Measurements from ENCODE around the gene MAN1A1. TPM values are rescaled to one million over a fixed set of nuclear protein-coding genes. Genes with fewer than 3 reads are reported as not detected.

MAN1A1 gene
- total RNA-seq, 2 experiments from 2014 or later = 13.7 to 13.9 TPM

GRCh38 chr6:119196715-119197114 is 152.8 kb downstream of the MAN1A1 start:
- POLR2A ChIA-PET = no interaction called here
- CTCF ChIA-PET = no interaction called here
- Mint-ChIP-seq H3K27me3 (ENCODE audit: low read depth) (no peaks in the 10 kb centered on the region), H3K4me1 (ENCODE audit: low read depth) (no peaks in the 10 kb centered on the region), H3K36me3 (ENCODE audit: low read depth) (peaks cover 15% of the 10 kb centered on the region), H3K4me3 (no peak overlapping the region), H3K9me3 (ENCODE audit: insufficient read depth) (no peaks in the 10 kb centered on the region), H3K27ac (no peak overlapping the region)
- ATAC-seq = no peak
- no peak for DNase-seq

GRCh38 chr6:119195848-119196247 is 153.7 kb downstream of the MAN1A1 start:
- Mint-ChIP-seq H3K27me3 (ENCODE audit: low read depth) (no peaks in the 10 kb centered on the region), H3K4me3 (no peak overlapping the region), H3K4me1 (ENCODE audit: low read depth) (no peaks in the 10 kb centered on the region), H3K27ac (no peak overlapping the region), H3K36me3 (ENCODE audit: low read depth) (peaks cover 14% of the 10 kb centered on the region), H3K9me3 (ENCODE audit: insufficient read depth) (no peaks in the 10 kb centered on the region)
- ATAC-seq (no peak), DNase-seq (no peak)
- CTCF ChIA-PET = no interaction called here
- POLR2A ChIA-PET = no interaction called here

GRCh38 chr6:119195204-119195603 is 154.4 kb downstream of the MAN1A1 start:
- no peaks in the 10 kb centered on the region for H3K4me1 Mint-ChIP-seq (ENCODE audit: low read depth)
- POLR2A ChIA-PET = no interaction called here
- no peak for ATAC-seq

GRCh38 chr6:119193707-119194106 is 155.9 kb downstream of the MAN1A1 start:
- no peak overlapping the region for H3K27ac Mint-ChIP-seq
- POLR2A ChIA-PET = no interaction called here
- DNase-seq = no peak

More at GRCh38 chr6:119195204-119195603, 154.4 kb downstream of the MAN1A1 start:
- H3K27ac Mint-ChIP-seq = no peak overlapping the region
- H3K27me3 Mint-ChIP-seq (ENCODE audit: low read depth) = no peaks in the 10 kb centered on the region
- no peak for DNase-seq
- CTCF ChIA-PET = no interaction called here
- peaks cover 11% of the 10 kb centered on the region for H3K36me3 Mint-ChIP-seq (ENCODE audit: low read depth)
- H3K4me3 Mint-ChIP-seq = no peak overlapping the region
- H3K9me3 Mint-ChIP-seq (ENCODE audit: insufficient read depth) = no peaks in the 10 kb centered on the region

GRCh38 chr6:119192200-119192599 is 157.4 kb downstream of the MAN1A1 start:
- Mint-ChIP-seq H3K36me3 (ENCODE audit: low read depth) (peaks cover 11% of the 10 kb centered on the region), H3K9me3 (ENCODE audit: insufficient read depth) (no peaks in the 10 kb centered on the region), H3K4me1 (ENCODE audit: low read depth) (no peaks in the 10 kb centered on the region), H3K27me3 (ENCODE audit: low read depth) (no peaks in the 10 kb centered on the region), H3K27ac (no peak overlapping the region), H3K4me3 (no peak overlapping the region)
- ATAC-seq (no peak), DNase-seq (no peak)
- POLR2A ChIA-PET = no interaction called here
- CTCF ChIA-PET = interaction anchor here (1.1 kb wide), 1 partner anchor 151 kb away, joined by 3 read pairs; no protein-coding TSS in a partner anchor

More at GRCh38 chr6:119193707-119194106, 155.9 kb downstream of the MAN1A1 start:
- CTCF ChIA-PET = no interaction called here
- Mint-ChIP-seq H3K36me3 (ENCODE audit: low read depth) (peaks cover 13% of the 10 kb centered on the region), H3K9me3 (ENCODE audit: insufficient read depth) (no peaks in the 10 kb centered on the region), H3K27me3 (ENCODE audit: low read depth) (no peaks in the 10 kb centered on the region), H3K4me1 (ENCODE audit: low read depth) (no peaks in the 10 kb centered on the region), H3K4me3 (no peak overlapping the region)
- no peak for ATAC-seq

- Mint-ChIP-seq H3K4me1 (ENCODE audit: low read depth) (no peaks in the 10 kb centered on the region), H3K27me3 (ENCODE audit: low read depth) (no peaks in the 10 kb centered on the region), H3K4me3 (no peak overlapping the region), H3K9me3 (ENCODE audit: insufficient read depth) (no peaks in the 10 kb centered on the region), H3K27ac (no peak overlapping the region), H3K36me3 (ENCODE audit: low read depth) (peaks cover 18% of the 10 kb centered on the region)
- DNase-seq (no peak), ATAC-seq (no peak)
- CTCF ChIA-PET = interaction anchor here (0.7 kb wide), 1 partner anchor 61 kb away, joined by 3 read pairs; no protein-coding TSS in a partner anchor
- POLR2A ChIA-PET = no interaction called here
Measured at GRCh38 chr6:119190176-119190575, 159.4 kb downstream of the MAN1A1 start.

GRCh38 chr6:119189498-119189897 is 160.1 kb downstream of the MAN1A1 start:
- ATAC-seq = no peak
- Mint-ChIP-seq H3K27me3 (ENCODE audit: low read depth) (no peaks in the 10 kb centered on the region), H3K9me3 (ENCODE audit: insufficient read depth) (no peaks in the 10 kb centered on the region), H3K36me3 (ENCODE audit: low read depth) (peaks cover 18% of the 10 kb centered on the region), H3K4me1 (ENCODE audit: low read depth) (no peaks in the 10 kb centered on the region), H3K27ac (no peak overlapping the region), H3K4me3 (no peak overlapping the region)
- DNase-seq = no peak
- ChIA-PET CTCF (interaction anchor here (0.7 kb wide), 1 partner anchor 60 kb away, joined by 3 read pairs; no protein-coding TSS in a partner anchor), POLR2A (no interaction called here)

- no peak overlapping the region for H3K4me3 Mint-ChIP-seq
- DNase-seq (no peak), ATAC-seq (no peak)
- H3K27ac Mint-ChIP-seq = no peak overlapping the region
- H3K9me3 Mint-ChIP-seq (ENCODE audit: insufficient read depth) = no peaks in the 10 kb centered on the region
- CTCF ChIA-PET = no interaction called here
- no peaks in the 10 kb centered on the region for H3K27me3 Mint-ChIP-seq (ENCODE audit: low read depth)
- H3K36me3 Mint-ChIP-seq (ENCODE audit: low read depth) = peaks cover 19% of the 10 kb centered on the region
- H3K4me1 Mint-ChIP-seq (ENCODE audit: low read depth) = no peaks in the 10 kb centered on the region
- POLR2A ChIA-PET = no interaction called here
Measured at GRCh38 chr6:119187596-119187995, 162.0 kb downstream of the MAN1A1 start.

GRCh38 chr6:119186490-119186889 is 163.1 kb downstream of the MAN1A1 start:
- no peak for ATAC-seq
- peaks cover 20% of the 10 kb centered on the region for H3K36me3 Mint-ChIP-seq (ENCODE audit: low read depth)

GRCh38 chr6:119184008-119184648 is 165.4 kb downstream of the MAN1A1 start:
- ChIA-PET POLR2A (no interaction called here), CTCF (interaction anchor here (1.0 to 2.7 kb wide), 2 partner anchors 36 to 54 kb away, joined by 3 to 7 read pairs; no protein-coding TSS in a partner anchor)
- DNase-seq = no peak
- no peak overlapping the region for H3K27ac Mint-ChIP-seq
- no peaks in the 10 kb centered on the region for H3K9me3 Mint-ChIP-seq (ENCODE audit: insufficient read depth)
- peaks cover 14% of the 10 kb centered on the region for H3K4me1 Mint-ChIP-seq (ENCODE audit: low read depth)
- H3K4me3 Mint-ChIP-seq = no peak overlapping the region
- H3K27me3 Mint-ChIP-seq (ENCODE audit: low read depth) = no peaks in the 10 kb centered on the region
- H3K36me3 Mint-ChIP-seq (ENCODE audit: low read depth) = peaks cover 27% of the 10 kb centered on the region
- ATAC-seq = no peak

More at GRCh38 chr6:119186490-119186889, 163.1 kb downstream of the MAN1A1 start:
- ChIA-PET POLR2A (no interaction called here), CTCF (interaction anchor here (0.8 to 2.7 kb wide), 3 partner anchors 38 to 129 kb away, joined by 3 to 7 read pairs (median 3); no protein-coding TSS in a partner anchor)
- H3K27ac Mint-ChIP-seq = no peak overlapping the region
- no peak for DNase-seq
- H3K27me3 Mint-ChIP-seq (ENCODE audit: low read depth) = no peaks in the 10 kb centered on the region
- no peaks in the 10 kb centered on the region for H3K4me1 Mint-ChIP-seq (ENCODE audit: low read depth)
- no peak overlapping the region for H3K4me3 Mint-ChIP-seq
- no peaks in the 10 kb centered on the region for H3K9me3 Mint-ChIP-seq (ENCODE audit: insufficient read depth)

GRCh38 chr6:119183457-119183856 is 166.1 kb downstream of the MAN1A1 start:
- peaks cover 25% of the 10 kb centered on the region for H3K36me3 Mint-ChIP-seq (ENCODE audit: low read depth)
- H3K27me3 Mint-ChIP-seq (ENCODE audit: low read depth) = no peaks in the 10 kb centered on the region
- DNase-seq (no peak), ATAC-seq (no peak)
- POLR2A ChIA-PET = no interaction called here
- no peak overlapping the region for H3K4me3 Mint-ChIP-seq
- H3K4me1 Mint-ChIP-seq (ENCODE audit: low read depth) = peaks cover 14% of the 10 kb centered on the region
- no peaks in the 10 kb centered on the region for H3K9me3 Mint-ChIP-seq (ENCODE audit: insufficient read depth)
- CTCF ChIA-PET = no interaction called here
- no peak overlapping the region for H3K27ac Mint-ChIP-seq

GRCh38 chr6:119182875-119183274 is 166.7 kb downstream of the MAN1A1 start:
- DNase-seq (no peak), ATAC-seq (no peak)
- peaks cover 23% of the 10 kb centered on the region for H3K36me3 Mint-ChIP-seq (ENCODE audit: low read depth)
- H3K27ac Mint-ChIP-seq = no peak overlapping the region
- CTCF ChIA-PET = no interaction called here
- H3K9me3 Mint-ChIP-seq (ENCODE audit: insufficient read depth) = no peaks in the 10 kb centered on the region
- H3K27me3 Mint-ChIP-seq (ENCODE audit: low read depth) = no peaks in the 10 kb centered on the region
- POLR2A ChIA-PET = no interaction called here
- no peak overlapping the region for H3K4me3 Mint-ChIP-seq
- peaks cover 14% of the 10 kb centered on the region for H3K4me1 Mint-ChIP-seq (ENCODE audit: low read depth)

Data from activated CD8-positive, alpha-beta T cell treated with anti-CD3 and anti-CD28 coated beads, Interleukin-2, amount 10 ng/mL, durations not matched to agents 7 days and 5 days (primary cell).